B cell (primary cell): ENCODE measurements around the gene AOPEP. TPM values are rescaled to one million over a fixed set of nuclear protein-coding genes. Genes with fewer than 3 reads are reported as not detected.

Source experiments
- ATAC-seq: fragments of 200-7000 bp; cut with Tn5 transposase; one replicate; pipeline ENCODE4 v1.10.0; 2021; ENCODE audit warnings: low read depth, mild to moderate bottlenecking, moderate number of reproducible peaks, moderate library complexity
- CTCF ChIA-PET: fragments of 350-600 bp; sonication (Branson Sonifier 250); formaldehyde crosslinking; loops from one replicate; lab custom pipeline; 2021; ENCODE audit warnings: antibody characterized with exemption, inconsistent platforms; lab: Charles Lee
- POLR2A ChIA-PET: fragments of 350-600 bp; sonication (Branson Sonifier 250); formaldehyde crosslinking; loops from one replicate; lab custom pipeline; 2021; ENCODE audit warnings: antibody characterized with exemption; lab: Charles Lee
- DNase-seq: peaks from one replicate; pipeline ENCODE4 v3.0.0; 2013
- H2AFZ ChIP-seq: 2 replicates; pipeline ENCODE4 v1.6.1; 2012; ENCODE audit warnings: mild to moderate bottlenecking, low read depth, low read length; ENCODE audit not compliant: insufficient read depth, poor library complexity, severe bottlenecking
- H3K27ac ChIP-seq, 2 donors: 1 replicate in 1 of 2; 2 replicates in 1 of 2; pipeline ENCODE4 v1.5.1; 2012 to 2013; ENCODE audit warnings: low read length in 2 of 2, mild to moderate bottlenecking in 2 of 2, moderate library complexity in 1 of 2
- H3K27me3 ChIP-seq, 4 experiments: fragments of 200-600 bp in 1 of 4; sonication (generic) in 1 of 4; replicated peaks in 1 of 4; 1 replicate in 2 of 4; 2 replicates in 2 of 4; pipeline versions ENCODE4 v1.6.1 to v1.7.0; 2013 to 2016; ENCODE audit warnings: low read length in 3 of 4, mild to moderate bottlenecking in 2 of 4, mixed read lengths in 1 of 4, moderate library complexity in 1 of 4; ENCODE audit not compliant: insufficient read depth in 4 of 4, control insufficient read depth in 3 of 4; ENCODE audit errors: control extremely low read depth in 1 of 4
- H3K36me3 ChIP-seq, 2 experiments: replicated peaks in 1 of 2; 1 replicate in 1 of 2; 2 replicates in 1 of 2; pipeline versions ENCODE4 v1.6.1 to v1.7.1; 2013; ENCODE audit warnings: low read length in 1 of 2; ENCODE audit not compliant: insufficient read depth in 2 of 2, control insufficient read depth in 1 of 2; ENCODE audit errors: control extremely low read depth in 1 of 2, extremely low read depth in 1 of 2
- H3K4me1 ChIP-seq, 2 donors: fragments of 200-600 bp in 1 of 2; sonication (generic) in 1 of 2; 1 replicate in 1 of 2; 2 replicates in 1 of 2; pipeline versions ENCODE4 v1.5.1 to v1.6.1; 2013 to 2017; ENCODE audit warnings: low read length in 2 of 2; ENCODE audit not compliant: control insufficient read depth in 2 of 2, insufficient read depth in 2 of 2
- H3K4me2 ChIP-seq: replicated peaks from 2 replicates; pipeline ENCODE3; 2012; ENCODE audit warnings: mild to moderate bottlenecking, low read depth, low read length; ENCODE audit not compliant: poor library complexity, severe bottlenecking
- H3K4me3 ChIP-seq, 5 experiments: fragments of 200-600 bp in 1 of 5; sonication (generic) in 1 of 5; 1 replicate in 3 of 5; 2 replicates in 2 of 5; pipeline versions ENCODE4 v1.5.1 to v1.7.0; 2011 to 2016; ENCODE audit warnings: low read length in 4 of 5, mild to moderate bottlenecking in 4 of 5, low read depth in 2 of 5, control low read depth in 1 of 5, moderate library complexity in 1 of 5; ENCODE audit not compliant: insufficient read depth in 1 of 5; ENCODE audit errors: control extremely low read depth in 1 of 5, extremely low read depth in 1 of 5
- H3K79me2 ChIP-seq: fragments of 200-600 bp; sonication (generic); one replicate; pipeline ENCODE4 v1.6.0; 2016; ENCODE audit warnings: low read length; ENCODE audit not compliant: control insufficient read depth, insufficient read depth
- H3K9ac ChIP-seq: fragments of 200-600 bp; sonication (generic); 2 replicates; pipeline ENCODE4 v1.6.1; 2017; ENCODE audit warnings: mild to moderate bottlenecking, low read length, moderate library complexity
- H3K9me3 ChIP-seq, 3 donors: one replicate each; pipeline versions ENCODE4 v1.6.1 to v1.7.1; 2013; ENCODE audit warnings: low read length in 2 of 3; ENCODE audit not compliant: control insufficient read depth in 2 of 3, insufficient read depth in 1 of 3; ENCODE audit errors: control extremely low read depth in 1 of 3
- H4K20me1 ChIP-seq: 2 replicates; pipeline ENCODE4 v1.6.0; 2012; ENCODE audit warnings: mild to moderate bottlenecking, low read length; ENCODE audit not compliant: insufficient read depth, control insufficient read depth, poor library complexity, severe bottlenecking
- H3K27ac Mint-ChIP-seq: one replicate; pipeline ENCODE4 v1.8.0; 2021; ENCODE audit warnings: mixed read lengths
- H3K27me3 Mint-ChIP-seq: one replicate; pipeline ENCODE4 v1.8.0; 2021; ENCODE audit warnings: mixed read lengths
- H3K4me1 Mint-ChIP-seq: one replicate; pipeline ENCODE4 v1.8.0; 2021; ENCODE audit warnings: mixed read lengths
- H3K4me3 Mint-ChIP-seq: one replicate; pipeline ENCODE4 v1.8.0; 2021; ENCODE audit warnings: mixed read lengths
- H3K9me3 Mint-ChIP-seq: one replicate; pipeline ENCODE4 v1.8.0; 2022; ENCODE audit warnings: mixed read lengths; ENCODE audit not compliant: insufficient read depth
- CTCF ChIP-seq: fragments of 200-600 bp; IDR thresholded peaks from one replicate; pipeline ENCODE4 v1.8.0; 2022; ENCODE audit warnings: antibody characterized with exemption, mild to moderate bottlenecking
- EZH2 ChIP-seq: IDR thresholded peaks from 2 replicates; pipeline ENCODE4 v1.6.1; 2012; ENCODE audit warnings: borderline replicate concordance, low read depth, mild to moderate bottlenecking, moderate library complexity, low read length; ENCODE audit not compliant: insufficient read depth, poor library complexity, severe bottlenecking
- WGBS: methylation state at CpG from one replicate; pipeline ENCODE4 v1.1.5; 2013; ENCODE audit warnings: missing lambda C conversion rate; ENCODE audit not compliant: insufficient coverage; 5-methylcytosine and 5-hydroxymethylcytosine counted together
- intact Hi-C: fragments of 100-400 bp; cut with micrococcal nuclease; formaldehyde crosslinking; loops from one replicate; pipeline ENCODE4 v1.10.0; 2022
- polyA plus RNA-seq: library from polyadenylated mRNA; depleted of rRNA; stranded (reverse); fragments of >200 nt; gene quantifications from 2 replicates; pipeline ENCODE4 v1.2.3, GENCODE V29; 2012
- total RNA-seq, 2 donors: library from RNA; stranded (reverse); fragments of 120-200 nt in 1 of 2; gene quantifications; 1 replicate in 1 of 2; 2 replicates in 1 of 2; pipeline versions ENCODE4 v1.2.3 to v1.2.4, GENCODE V29; 2013 to 2022

Gene AOPEP
- total and polyA plus RNA-seq, 2 donors (not counting 1 experiment from before 2014, with no cell fraction given) = 5.1 to 35.8 TPM

DNA sequence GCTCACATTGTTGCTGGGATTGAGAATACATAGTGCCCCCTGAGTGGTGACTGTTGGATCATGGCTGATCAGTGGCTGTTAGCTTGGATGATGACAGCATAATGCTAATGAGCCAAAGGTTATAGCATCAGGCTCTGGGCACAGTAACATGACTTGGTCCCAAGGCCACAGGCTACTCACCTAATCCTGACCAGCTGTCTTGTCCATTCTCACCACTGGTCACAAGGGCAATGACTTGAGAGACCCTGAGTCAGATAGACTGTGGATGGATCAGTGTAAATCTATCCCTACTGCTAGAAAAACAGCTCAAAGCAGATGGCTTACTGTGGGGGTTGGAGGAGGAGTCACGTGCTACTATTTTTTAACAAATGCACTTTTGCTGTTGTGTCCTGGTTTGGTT, 74.7 kb downstream of the AOPEP start:
- no peak overlapping the region for H3K4me2 ChIP-seq
- peaks cover 0 to 5% of the 10 kb centered on the region in 2 donors for H3K4me1 ChIP-seq
- no peak overlapping the region for H2AFZ ChIP-seq
- ChIA-PET POLR2A (no interaction called here), CTCF (interaction anchor here (0.6 kb wide), 1 partner anchor 50 kb away, joined by 5 read pairs; no protein-coding TSS in a partner anchor)
- H3K79me2 ChIP-seq = no peaks in the 10 kb centered on the region
- intact Hi-C loops = no loop called here
- Mint-ChIP-seq H3K27ac (no peak overlapping the region), H3K9me3 (no peaks in the 10 kb centered on the region), H3K27me3 (no peaks in the 10 kb centered on the region), H3K4me1 (peaks cover 12% of the 10 kb centered on the region), H3K4me3 (no peak overlapping the region)
- H3K9me3 ChIP-seq = no peaks in the 10 kb centered on the region
- ATAC-seq = no peak
- H3K9ac ChIP-seq = no peak overlapping the region
- DNase-seq = no peak
- H3K27ac ChIP-seq = no peak overlapping the region
- TF ChIP-seq EZH2 (no peak), CTCF (no peak)
- no CpG with 5 or more reads among the region's 1 CpG for WGBS
- no peaks in the 10 kb centered on the region for H4K20me1 ChIP-seq
- no peaks in the 10 kb centered on the region for H3K27me3 ChIP-seq
- no peak overlapping the region for H3K4me3 ChIP-seq
- H3K36me3 ChIP-seq = peaks cover 1 to 11% of the 10 kb centered on the region in 2 experiments

- H3K36me3 ChIP-seq = peaks cover 1 to 11% of the 10 kb centered on the region in 2 experiments
- CTCF ChIA-PET = interaction anchor here (0.6 kb wide), 1 partner anchor 50 kb away, joined by 5 read pairs; no protein-coding TSS in a partner anchor
- intact Hi-C loops = no loop called here
- no peaks in the 10 kb centered on the region for H3K27me3 ChIP-seq
- peaks cover 3 to 5% of the 10 kb centered on the region in 2 donors for H3K4me1 ChIP-seq
- H3K9ac ChIP-seq = no peak overlapping the region
- H4K20me1 ChIP-seq = no peaks in the 10 kb centered on the region
- H3K4me1 Mint-ChIP-seq = peaks cover 15% of the 10 kb centered on the region
- no peak overlapping the region for H3K4me3 ChIP-seq
- no peak overlapping the region for H3K27ac ChIP-seq
- H3K9me3 Mint-ChIP-seq = no peaks in the 10 kb centered on the region
- no peaks in the 10 kb centered on the region for H3K9me3 ChIP-seq
- H3K27me3 Mint-ChIP-seq = no peaks in the 10 kb centered on the region
- H3K79me2 ChIP-seq = no peaks in the 10 kb centered on the region
- TF ChIP-seq CTCF (no peak), EZH2 (no peak)
- no peak for ATAC-seq
- no peak for DNase-seq
- no peak overlapping the region for H3K4me3 Mint-ChIP-seq
- no peak overlapping the region for H2AFZ ChIP-seq
- POLR2A ChIA-PET = no interaction called here
- H3K27ac Mint-ChIP-seq = no peak overlapping the region
- no peak overlapping the region for H3K4me2 ChIP-seq
Observed at GRCh38 chr9:94801681-94802080, 75.2 kb downstream of the AOPEP start.
